Lung (tissue), 12 donors: ENCODE results near the gene GHSR. TPM values are rescaled to one million over a fixed set of nuclear protein-coding genes. Genes with fewer than 3 reads are reported as not detected.

ENCODE experiments used
- ATAC-seq: fragments of 200-7000 bp; cut with Tn5 transposase; one replicate; pipeline ENCODE4 v1.9.1; 2020; ENCODE audit warnings: moderate number of reproducible peaks; ENCODE audit not compliant: insufficient read depth, low FRiP score
- DNase-seq, 3 donors: peaks; one replicate each; pipeline ENCODE4 v3.0.0-alpha.2; 2013 to 2017
- H3K27ac ChIP-seq, 2 donors: one replicate each; pipeline ENCODE4 v1.5.1; 2013; ENCODE audit warnings: mild to moderate bottlenecking in 2 of 2, moderate library complexity in 2 of 2, control low read depth in 1 of 2, inconsistent platforms in 1 of 2, low read depth in 1 of 2, low read length in 1 of 2
- H3K27me3 ChIP-seq, 3 donors: one replicate each; pipeline ENCODE4 v1.5.1; 2013; ENCODE audit warnings: low read length in 2 of 3; ENCODE audit not compliant: control insufficient read depth in 3 of 3, insufficient read depth in 3 of 3
- H3K36me3 ChIP-seq, 4 donors: one replicate each; pipeline ENCODE4 v1.5.1; 2013; ENCODE audit warnings: low read length in 4 of 4, mild to moderate bottlenecking in 1 of 4, moderate library complexity in 1 of 4; ENCODE audit not compliant: control insufficient read depth in 4 of 4, insufficient read depth in 4 of 4
- H3K4me1 ChIP-seq, 5 donors: one replicate each; pipeline ENCODE4 v1.5.1; 2013; ENCODE audit warnings: low read length in 5 of 5, mild to moderate bottlenecking in 2 of 5, moderate library complexity in 1 of 5; ENCODE audit not compliant: control insufficient read depth in 5 of 5, insufficient read depth in 5 of 5
- H3K4me3 ChIP-seq: one replicate; pipeline ENCODE4 v1.5.1; 2013; ENCODE audit warnings: mild to moderate bottlenecking, control low read depth, moderate library complexity
- H3K9ac ChIP-seq, 2 donors: one replicate each; pipeline ENCODE4 v1.5.1; 2013; ENCODE audit warnings: low read length in 2 of 2, control low read depth in 1 of 2; ENCODE audit not compliant: insufficient read depth in 1 of 2
- H3K9me3 ChIP-seq, 4 donors: one replicate each; pipeline ENCODE4 v1.5.1; 2013; ENCODE audit warnings: low read length in 3 of 4, mild to moderate bottlenecking in 1 of 4, moderate library complexity in 1 of 4; ENCODE audit not compliant: control insufficient read depth in 4 of 4, insufficient read depth in 3 of 4
- CTCF ChIP-seq: IDR thresholded peaks from 2 replicates; pipeline ENCODE4 v1.5.1; 2012; ENCODE audit warnings: mild to moderate bottlenecking; ENCODE audit errors: control extremely low read depth, extremely low read depth
- WGBS, 2 donors: extraction: QIAGEN DNeasy Blood & Tissue Kit; methylation state at CpG; one replicate each; pipeline ENCODE4 v1.1.7; 2013; 5-methylcytosine and 5-hydroxymethylcytosine counted together
- polyA plus RNA-seq, 2 donors: library from polyadenylated mRNA; stranded (reverse); fragments of 200-250 nt; gene quantifications; one replicate each; pipeline ENCODE4 v1.2.1, GENCODE V29; 2013
- total RNA-seq, 2 donors: library from RNA; depleted of rRNA in 1 of 2; stranded (reverse); fragments of >200 nt in 1 of 2; gene quantifications; one replicate each; pipeline ENCODE4 v1.2.1, GENCODE V29; 2014 to 2021
- donor health status: control.
- donor health status: control.
- donor health status: Bipolar disorder and iron deficiency.
- donor health status: healthy.
- donor health status: DM: yes; HTN: yes; CAD: no.

GHSR gene
- total and polyA plus RNA-seq, 4 donors, result 0.07 TPM; not detected in 3

GRCh38 chr3:172404237-172404962 lies 43.9 kb downstream of the GHSR start:
- Histone ChIP-seq H3K27me3 (no peaks in the 10 kb centered on the region), H3K27ac (no peak overlapping the region), H3K4me3 (no peak overlapping the region), H3K36me3 (peaks cover 0 to 13% (median under 1%) of the 10 kb centered on the region in 4 donors), H3K4me1 (no peaks in the 10 kb centered on the region), H3K9me3 (no peaks in the 10 kb centered on the region), H3K9ac (no peak overlapping the region)
- ATAC-seq, result no peak
- no peak for TF ChIP-seq CTCF
- DNase-seq, result no peak
- WGBS, 2 donors, result 60 to 69% methylated on average over 12 of the region's 12 CpGs

- TF ChIP-seq CTCF, result no peak
- Histone ChIP-seq H3K27me3 (no peaks in the 10 kb centered on the region), H3K36me3 (peaks cover 0 to 13% (median under 1%) of the 10 kb centered on the region in 4 donors), H3K4me1 (no peaks in the 10 kb centered on the region), H3K27ac (no peak overlapping the region), H3K4me3 (no peak overlapping the region), H3K9ac (no peak overlapping the region), H3K9me3 (no peaks in the 10 kb centered on the region)
- DNase-seq, result no peak
- 91 to 95% methylated on average over 8 of the region's 8 CpGs for WGBS, 2 donors
- ATAC-seq, result no peak
Measured at GRCh38 chr3:172402892-172403643, 45.2 kb downstream of the GHSR start.

GRCh38 chr3:172402090-172402489 lies 46.2 kb downstream of the GHSR start:
- ATAC-seq, result no peak

More at GRCh38 chr3:172402090-172402489, 46.2 kb downstream of the GHSR start:
- no peak overlapping the region for H3K9ac ChIP-seq
- no peaks in the 10 kb centered on the region for H3K9me3 ChIP-seq
- no peak for TF ChIP-seq CTCF
- peaks cover 0 to 13% (median 2%) of the 10 kb centered on the region in 4 donors for H3K36me3 ChIP-seq
- no peaks in the 10 kb centered on the region for H3K4me1 ChIP-seq
- no peak for DNase-seq
- H3K27me3 ChIP-seq, result no peaks in the 10 kb centered on the region
- 80 to 96% methylated on average over 2 of the region's 2 CpGs for WGBS, 2 donors
- no peak overlapping the region for H3K27ac ChIP-seq
- H3K4me3 ChIP-seq, result no peak overlapping the region
